Measurements from ENCODE around the gene PEPD.

- TF ChIP-seq, protein P1, sequence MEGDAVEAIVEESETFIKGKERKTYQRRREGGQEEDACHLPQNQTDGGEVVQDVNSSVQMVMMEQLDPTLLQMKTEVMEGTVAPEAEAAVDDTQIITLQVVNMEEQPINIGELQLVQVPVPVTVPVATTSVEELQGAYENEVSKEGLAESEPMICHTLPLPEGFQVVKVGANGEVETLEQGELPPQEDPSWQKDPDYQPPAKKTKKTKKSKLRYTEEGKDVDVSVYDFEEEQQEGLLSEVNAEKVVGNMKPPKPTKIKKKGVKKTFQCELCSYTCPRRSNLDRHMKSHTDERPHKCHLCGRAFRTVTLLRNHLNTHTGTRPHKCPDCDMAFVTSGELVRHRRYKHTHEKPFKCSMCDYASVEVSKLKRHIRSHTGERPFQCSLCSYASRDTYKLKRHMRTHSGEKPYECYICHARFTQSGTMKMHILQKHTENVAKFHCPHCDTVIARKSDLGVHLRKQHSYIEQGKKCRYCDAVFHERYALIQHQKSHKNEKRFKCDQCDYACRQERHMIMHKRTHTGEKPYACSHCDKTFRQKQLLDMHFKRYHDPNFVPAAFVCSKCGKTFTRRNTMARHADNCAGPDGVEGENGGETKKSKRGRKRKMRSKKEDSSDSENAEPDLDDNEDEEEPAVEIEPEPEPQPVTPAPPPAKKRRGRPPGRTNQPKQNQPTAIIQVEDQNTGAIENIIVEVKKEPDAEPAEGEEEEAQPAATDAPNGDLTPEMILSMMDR (IDR thresholded peaks at IDR 0.05) = no peak
- TF ChIP-seq ZFX (IDR thresholded peaks at IDR 0.05; ENCODE audit: borderline replicate concordance) = no peak
These were observed 23.8 kb downstream of the PEPD start for GRCh38 chr19:33497778-33498175.
